GM12864 (cell line): Measurements from ENCODE around the gene CAMK2G.

Experiments used
- DNase-seq: peaks from one replicate; pipeline ENCODE4 v3.0.0-alpha.2; 2011; ENCODE audit warnings: low read depth
- H3K4me3 ChIP-seq: 2 replicates; pipeline ENCODE4 v1.5.1; 2011; ENCODE audit warnings: mild to moderate bottlenecking, low read depth, low read length, control low read depth
- TF ChIP-seq, protein P1 (sequence below): IDR thresholded peaks from 2 replicates; pipeline ENCODE4 v1.5.1; 2011; ENCODE audit warnings: low read depth, mild to moderate bottlenecking, moderate library complexity, low read length, control low read depth, inconsistent platforms; ENCODE audit errors: missing control alignments

The CAMK2G gene

DNA sequence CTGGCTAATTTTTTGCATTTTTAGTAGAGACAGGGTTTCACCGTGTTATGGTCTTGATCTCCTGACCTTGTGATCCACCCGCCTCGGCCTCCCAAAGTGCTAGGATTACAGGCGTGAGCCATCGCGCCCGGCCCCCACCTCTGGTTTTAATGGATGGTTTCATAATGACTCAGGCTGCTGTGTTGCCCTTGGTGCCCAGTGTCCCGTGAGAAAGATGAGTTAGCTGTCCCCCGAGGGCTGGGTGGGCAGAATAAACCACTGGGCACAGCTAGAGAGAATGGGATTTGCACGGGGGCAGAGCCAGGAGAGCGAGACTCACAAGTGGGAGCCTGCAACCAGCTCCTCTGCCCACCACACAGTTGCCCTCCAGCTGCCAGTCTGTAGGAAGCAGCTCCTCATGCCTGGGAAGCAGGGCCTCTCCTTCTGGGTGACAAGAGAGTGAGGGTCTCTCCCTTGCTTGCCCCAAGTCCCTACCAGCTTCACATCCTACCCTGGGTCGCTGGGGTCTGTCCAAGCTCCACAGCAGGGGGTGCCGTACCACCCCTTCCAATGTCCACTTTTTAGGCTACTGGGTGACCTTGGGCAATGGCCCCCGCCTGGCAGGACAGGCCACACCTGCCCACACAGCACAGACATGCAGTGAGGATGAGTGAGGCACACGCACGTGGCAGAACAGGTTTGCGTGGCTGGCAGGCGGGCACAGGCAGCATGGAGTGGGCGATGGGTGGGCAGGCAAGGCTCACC lies 46.8 kb downstream of the CAMK2G start:
- TF ChIP-seq, protein P1, sequence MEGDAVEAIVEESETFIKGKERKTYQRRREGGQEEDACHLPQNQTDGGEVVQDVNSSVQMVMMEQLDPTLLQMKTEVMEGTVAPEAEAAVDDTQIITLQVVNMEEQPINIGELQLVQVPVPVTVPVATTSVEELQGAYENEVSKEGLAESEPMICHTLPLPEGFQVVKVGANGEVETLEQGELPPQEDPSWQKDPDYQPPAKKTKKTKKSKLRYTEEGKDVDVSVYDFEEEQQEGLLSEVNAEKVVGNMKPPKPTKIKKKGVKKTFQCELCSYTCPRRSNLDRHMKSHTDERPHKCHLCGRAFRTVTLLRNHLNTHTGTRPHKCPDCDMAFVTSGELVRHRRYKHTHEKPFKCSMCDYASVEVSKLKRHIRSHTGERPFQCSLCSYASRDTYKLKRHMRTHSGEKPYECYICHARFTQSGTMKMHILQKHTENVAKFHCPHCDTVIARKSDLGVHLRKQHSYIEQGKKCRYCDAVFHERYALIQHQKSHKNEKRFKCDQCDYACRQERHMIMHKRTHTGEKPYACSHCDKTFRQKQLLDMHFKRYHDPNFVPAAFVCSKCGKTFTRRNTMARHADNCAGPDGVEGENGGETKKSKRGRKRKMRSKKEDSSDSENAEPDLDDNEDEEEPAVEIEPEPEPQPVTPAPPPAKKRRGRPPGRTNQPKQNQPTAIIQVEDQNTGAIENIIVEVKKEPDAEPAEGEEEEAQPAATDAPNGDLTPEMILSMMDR: no peak
- no peak overlapping the region for H3K4me3 ChIP-seq
- DNase-seq: no peak

DNA sequence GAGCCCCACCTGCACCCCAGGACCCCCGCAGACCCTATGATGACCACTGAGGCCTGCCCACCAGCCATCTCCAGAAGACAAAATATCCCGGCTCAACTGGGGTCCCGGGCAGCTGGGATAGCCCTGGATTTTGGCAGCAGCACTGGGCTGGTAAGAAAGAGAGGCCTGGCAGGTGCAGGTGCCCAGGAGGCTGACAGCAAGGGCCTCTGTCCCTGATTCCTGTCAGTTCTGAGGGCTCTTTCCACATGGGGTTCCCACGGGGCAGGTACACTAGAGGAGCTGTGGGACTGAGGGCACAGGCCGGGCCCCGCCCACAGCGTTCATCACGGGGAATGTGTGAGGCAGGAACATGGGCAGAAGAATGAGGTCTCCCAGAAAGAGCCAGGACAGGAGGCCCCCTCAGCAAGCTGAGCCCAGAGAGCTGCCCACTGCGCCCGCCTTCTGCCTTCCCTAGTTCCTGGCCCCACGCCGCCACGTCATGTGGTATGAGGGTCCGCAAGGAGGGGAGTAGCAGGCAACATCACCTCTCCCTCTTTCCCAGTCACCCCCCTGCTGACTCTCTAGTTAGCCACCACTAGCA lies 50.1 kb downstream of the CAMK2G start:
- TF ChIP-seq, protein P1: no peak
- no peak overlapping the region for H3K4me3 ChIP-seq
- no peak for DNase-seq

DNA sequence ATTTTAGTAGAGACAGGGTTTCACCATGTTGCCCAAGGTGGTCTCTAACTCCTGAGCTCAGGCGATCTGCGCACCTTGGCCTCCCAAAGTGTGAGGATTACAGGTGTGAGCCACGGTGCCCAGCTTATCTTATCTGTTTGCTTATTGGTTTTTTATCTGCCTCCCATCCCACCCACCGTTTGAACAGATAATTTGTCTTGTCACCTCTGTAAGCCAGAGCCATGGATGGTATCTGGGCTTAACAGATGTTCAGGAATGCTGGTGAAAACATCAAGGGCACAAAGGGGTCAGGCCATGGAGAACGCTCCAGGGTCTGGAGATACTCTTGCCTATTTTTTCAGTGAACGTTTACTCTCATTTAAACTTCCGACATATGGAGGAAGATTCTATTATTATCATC lies 51.0 kb downstream of the CAMK2G start:
- H3K4me3 ChIP-seq: no peak overlapping the region
- TF ChIP-seq, protein P1: no peak
- no peak for DNase-seq

DNA sequence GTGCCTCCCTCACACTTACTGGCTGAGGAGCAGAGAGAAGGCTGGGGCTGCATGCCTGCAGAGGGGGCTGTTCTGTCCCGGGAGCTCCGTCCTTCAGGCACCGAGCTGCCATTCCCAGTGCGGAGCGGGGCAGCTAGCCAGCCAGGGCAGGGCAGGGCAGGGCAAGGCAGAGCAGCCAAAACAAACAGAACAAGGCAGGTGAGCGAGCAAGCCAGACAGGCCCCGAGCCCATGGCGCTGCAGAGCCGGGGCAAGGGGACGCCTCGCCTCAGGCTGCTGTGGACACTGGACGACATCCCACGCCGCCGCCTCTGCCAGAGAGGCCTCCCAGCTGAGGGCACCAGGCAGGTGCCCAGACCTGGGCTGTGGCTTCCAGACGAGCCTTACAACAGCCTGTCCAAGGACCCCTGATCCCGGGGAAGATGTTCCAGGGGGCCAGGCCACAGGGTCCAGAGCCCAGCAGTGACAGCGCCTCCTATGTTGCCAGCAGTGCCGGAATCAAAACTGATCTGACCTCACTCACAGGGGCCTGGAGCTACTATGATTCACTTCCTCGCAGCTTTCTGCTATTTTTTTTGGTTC lies 54.8 kb downstream of the CAMK2G start:
- DNase-seq: no peak
- TF ChIP-seq, protein P1: no peak

DNA sequence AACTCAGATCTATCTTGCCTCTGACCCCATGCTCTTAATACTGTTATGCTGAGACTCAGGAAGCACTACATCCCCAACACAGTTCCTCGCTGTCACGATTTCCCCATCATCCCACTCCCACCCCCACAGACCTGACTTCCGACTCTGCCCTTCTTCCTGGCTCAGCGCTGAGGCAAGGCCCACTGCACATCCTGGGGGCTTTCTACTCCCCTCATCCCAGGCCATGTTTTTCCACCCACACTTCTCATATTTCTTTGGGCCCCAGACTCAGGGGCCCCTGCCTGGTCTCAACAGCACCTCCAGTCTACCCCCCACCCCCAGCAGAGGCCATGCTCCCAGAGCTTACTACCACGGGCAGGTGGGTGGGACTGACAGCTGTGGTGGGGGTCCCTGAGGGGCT lies 55.3 kb downstream of the CAMK2G start:
- TF ChIP-seq, protein P1: no peak
- H3K4me3 ChIP-seq: no peak overlapping the region
- no peak for DNase-seq

More for the DNA sequence above, 54.8 kb downstream of the CAMK2G start:
- no peak overlapping the region for H3K4me3 ChIP-seq

DNA sequence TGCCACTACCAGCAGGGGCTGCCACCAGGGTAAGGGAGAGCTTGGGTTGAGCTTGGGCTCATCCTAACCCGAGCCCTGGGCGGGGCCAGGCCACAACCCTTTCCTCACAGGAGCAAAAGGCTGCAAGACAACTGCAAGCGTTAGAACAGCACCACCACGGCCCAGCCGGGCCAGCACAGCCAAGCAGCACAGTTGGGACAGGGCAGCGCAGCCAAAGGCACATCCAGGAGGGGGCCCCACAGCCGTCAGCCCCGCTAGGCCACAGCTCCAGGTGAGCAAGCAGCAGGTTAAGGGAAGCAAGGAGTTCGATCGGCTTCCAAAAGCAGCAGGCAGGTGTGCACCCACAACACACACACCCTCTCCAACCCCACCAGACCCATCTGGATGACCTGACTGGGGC lies 56.0 kb downstream of the CAMK2G start:
- TF ChIP-seq, protein P1: peak; percentile 5
- no peak for DNase-seq
- H3K4me3 ChIP-seq: no peak overlapping the region

DNA sequence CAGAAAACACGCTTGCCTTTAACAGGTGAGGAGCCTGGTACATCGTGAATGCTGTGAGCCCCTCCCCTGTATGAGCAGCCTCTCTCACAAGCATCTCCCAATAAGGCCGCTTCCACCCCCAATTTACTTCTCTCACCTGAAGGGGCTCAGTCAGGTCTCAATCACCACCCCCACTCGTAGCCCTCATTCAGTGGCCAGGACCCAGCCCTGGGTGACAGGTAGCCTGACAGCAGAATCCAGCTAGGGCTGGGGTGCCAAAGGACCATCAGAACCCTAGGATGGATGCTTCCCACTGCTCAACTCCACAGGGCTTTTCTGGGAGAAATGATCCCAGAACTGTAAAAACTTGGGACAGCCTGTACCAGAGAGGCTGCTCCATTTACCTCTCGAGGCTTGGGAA lies 56.5 kb downstream of the CAMK2G start:
- DNase-seq: no peak
- no peak overlapping the region for H3K4me3 ChIP-seq
- TF ChIP-seq, protein P1: no peak
